Measurements from ENCODE around the gene CFAP46.
A peak's percentile ranks its signal among the peaks of the same experiment; 100 is the strongest.

The CFAP46 gene

GRCh38 chr10:132842397-132842796 lies 100.0 kb downstream of the CFAP46 start:
- DNase-seq (ENCODE audit: low spot score): no peak

GRCh38 chr10:132841615-132841975 lies 100.8 kb downstream of the CFAP46 start:
- no peak for DNase-seq (ENCODE audit: low spot score)

GRCh38 chr10:132840698-132841614 lies 101.4 kb downstream of the CFAP46 start:
- no peak for DNase-seq (ENCODE audit: low spot score)

GRCh38 chr10:132839061-132839460 lies 103.3 kb downstream of the CFAP46 start:
- DNase-seq (ENCODE audit: low spot score): no peak

GRCh38 chr10:132838346-132838970 lies 103.9 kb downstream of the CFAP46 start:
- no peak for DNase-seq (ENCODE audit: low spot score)

GRCh38 chr10:132837905-132838304 lies 104.5 kb downstream of the CFAP46 start:
- no peak for DNase-seq (ENCODE audit: low spot score)

- DNase-seq (ENCODE audit: low spot score): peak; percentile 72
These were observed 105.4 kb downstream of the CFAP46 start for GRCh38 chr10:132836832-132837540.

GRCh38 chr10:132836248-132836831 lies 106.0 kb downstream of the CFAP46 start:
- DNase-seq (ENCODE audit: low spot score): no peak

- DNase-seq (ENCODE audit: low spot score): no peak
These were observed 106.5 kb downstream of the CFAP46 start for GRCh38 chr10:132835848-132836233.

- DNase-seq (ENCODE audit: low spot score): no peak
These were observed 107.2 kb downstream of the CFAP46 start for GRCh38 chr10:132834891-132835847.

GRCh38 chr10:132834311-132834761 lies 108.0 kb downstream of the CFAP46 start:
- no peak for DNase-seq (ENCODE audit: low spot score)

- no peak for DNase-seq (ENCODE audit: low spot score)
These were observed 108.8 kb downstream of the CFAP46 start for GRCh38 chr10:132833421-132834111.

- no peak for DNase-seq (ENCODE audit: low spot score)
These were observed 110.0 kb downstream of the CFAP46 start for GRCh38 chr10:132832186-132832969.

GRCh38 chr10:132829403-132829802 lies 113.0 kb downstream of the CFAP46 start:
- DNase-seq (ENCODE audit: low spot score): no peak

- DNase-seq (ENCODE audit: low spot score): no peak
These were observed 113.7 kb downstream of the CFAP46 start for GRCh38 chr10:132828681-132829080.

GRCh38 chr10:132827861-132828539 lies 114.4 kb downstream of the CFAP46 start:
- DNase-seq (ENCODE audit: low spot score): no peak

GRCh38 chr10:132827423-132827789 lies 115.0 kb downstream of the CFAP46 start:
- no peak for DNase-seq (ENCODE audit: low spot score)

GRCh38 chr10:132826524-132827422 lies 115.6 kb downstream of the CFAP46 start:
- no peak for DNase-seq (ENCODE audit: low spot score)

Data from hepatic stellate cell (primary cell).